RWPE1 (cell line): ENCODE data around the gene DDX19B.
"Not testable (repeated sequence)": the region's sequence is repeated elsewhere in the genome, so short reads cannot be mapped to it uniquely, and the experiment has no call there.

Source experiments
- CTCF ChIA-PET: fragments of 350-600 bp; sonication (Branson Sonifier 250); formaldehyde crosslinking; extraction: SDS; loops from one replicate; lab custom pipeline; 2021; lab: Yijun Ruan, JAX
- POLR2A ChIA-PET: fragments of 400-600 bp; formaldehyde crosslinking; extraction: SDS; loops from one replicate; lab custom pipeline; 2020; ENCODE audit warnings: antibody characterized with exemption; ENCODE audit not compliant: low non-redundant PET; lab: Yijun Ruan, JAX
- DNase-seq: peaks from one replicate; pipeline ENCODE4 v3.0.0; 2012; ENCODE audit warnings: low spot score
- H3K27ac ChIP-seq: fragments of 450-650 bp; 2 replicates; pipeline ENCODE4 v1.5.1; 2017
- CTCF ChIP-seq: fragments of 450-650 bp; conservative IDR thresholded peaks from 2 replicates; pipeline ENCODE4 v1.5.1; 2017; ENCODE audit warnings: low read depth, mild to moderate bottlenecking

Gene DDX19B

DNA sequence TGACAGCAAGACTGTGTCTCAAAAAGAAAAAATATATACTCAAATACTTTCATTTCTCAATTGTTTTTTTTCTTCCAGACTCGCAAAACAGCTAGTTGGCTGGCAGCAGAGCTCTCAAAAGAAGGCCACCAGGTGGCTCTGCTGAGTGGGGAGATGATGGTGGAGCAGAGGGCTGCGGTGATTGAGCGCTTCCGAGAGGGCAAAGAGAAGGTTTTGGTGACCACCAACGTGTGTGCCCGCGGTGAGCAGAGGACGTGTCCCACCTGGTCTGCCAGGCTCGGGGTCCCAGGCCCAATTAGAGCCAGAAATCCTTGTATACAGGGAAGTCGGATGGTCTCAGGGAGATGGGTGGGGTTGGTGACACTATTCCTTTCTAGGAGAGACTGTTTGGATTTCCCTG is 71.2 kb downstream of the DDX19B start:
- H3K27ac ChIP-seq, POLR2A ChIA-PET, DNase-seq: not testable (repeated sequence)
- TF ChIP-seq CTCF, result peak; percentile 68
- CTCF ChIA-PET, result interaction anchor here (0.6 to 0.8 kb wide), 3 partner anchors 10 to 114 kb away, joined by 3 read pairs; no protein-coding TSS in a partner anchor

- ChIA-PET CTCF (no interaction called here), POLR2A (no interaction called here)
- no peak for DNase-seq
- H3K27ac ChIP-seq, result no peak overlapping the region
- TF ChIP-seq CTCF, result no peak
These were observed 71.9 kb downstream of the DDX19B start for GRCh38 chr16:70370924-70371323.

DNA sequence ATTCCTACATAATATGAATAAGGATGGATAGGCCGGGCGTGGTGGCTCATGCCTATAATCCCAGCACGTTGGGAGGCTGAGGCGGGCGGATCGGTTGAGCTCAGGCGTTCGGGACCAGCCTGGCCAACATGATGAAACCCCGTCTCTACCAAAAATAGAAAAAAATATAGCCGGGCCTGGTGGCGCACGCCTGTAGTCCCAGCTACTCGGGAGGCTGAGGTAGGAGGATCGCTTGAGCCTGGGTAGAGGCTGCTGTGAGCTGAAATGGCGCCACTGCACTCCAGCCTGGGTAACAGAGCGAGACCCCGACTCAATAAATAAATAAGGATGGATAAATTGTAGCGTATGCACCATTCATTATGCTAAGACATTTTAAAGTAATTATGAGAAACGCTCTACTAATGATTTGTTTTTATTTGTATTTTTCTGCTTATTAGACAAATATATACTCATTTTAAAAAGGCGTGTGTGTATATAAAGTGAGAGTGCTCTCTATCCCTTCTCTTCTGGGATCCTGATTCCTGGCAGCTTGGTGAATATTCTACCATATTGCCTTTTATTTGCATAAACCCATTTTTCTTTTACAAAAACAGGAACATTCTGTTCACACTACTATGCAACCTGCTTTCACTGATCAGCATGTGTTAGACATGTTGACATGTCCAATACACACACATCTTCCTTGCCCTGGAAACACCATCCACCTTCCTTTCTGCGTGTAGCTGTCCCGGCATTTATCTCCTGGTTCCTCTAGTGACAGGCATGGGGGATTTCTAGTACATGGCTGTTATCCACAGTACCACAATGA is 74.1 kb downstream of the DDX19B start:
- TF ChIP-seq CTCF, result no peak
- no peak for DNase-seq
- POLR2A ChIA-PET, result interaction anchor here (1.1 kb wide), 1 partner anchor 8 kb away, joined by 3 read pairs; no protein-coding TSS in a partner anchor
- H3K27ac ChIP-seq, result peak overlapping the region; percentile 43
- CTCF ChIA-PET, result interaction anchor here (0.6 to 0.7 kb wide), 2 partner anchors 51 to 53 kb away, joined by 3 read pairs; no protein-coding TSS in a partner anchor

- CTCF ChIA-PET, result interaction anchor here (0.6 kb wide), 1 partner anchor 163 kb away, joined by 5 read pairs; no protein-coding TSS in a partner anchor
- TF ChIP-seq CTCF, result no peak
- POLR2A ChIA-PET, result no interaction called here
These were observed 75.2 kb downstream of the DDX19B start for GRCh38 chr16:70374213-70374612.

GRCh38 chr16:70375636-70376611 is 76.9 kb downstream of the DDX19B start:
- POLR2A ChIA-PET, result no interaction called here
- no peak for DNase-seq
- no peak for TF ChIP-seq CTCF
- H3K27ac ChIP-seq, result peak overlapping the region; percentile 46
- CTCF ChIA-PET, result interaction anchor here (0.7 kb wide), 2 partner anchors 105 to 113 kb away, joined by 3 to 7 read pairs; no protein-coding TSS in a partner anchor

More at GRCh38 chr16:70374213-70374612, 75.2 kb downstream of the DDX19B start:
- 0 out of 2 replicates have a peak overlapping the region, but pooled peaks have one; percentile 32 for H3K27ac ChIP-seq
- DNase-seq, result no peak

- TF ChIP-seq CTCF, result no peak
- H3K27ac ChIP-seq, result peak overlapping the region; percentile 15; the same call in 1 of the 2 replicates
- CTCF ChIA-PET, result interaction anchor here (0.7 to 1.0 kb wide), 2 partner anchors 29 to 31 kb away, joined by 3 to 4 read pairs; partner anchors contain the start of gene DDX19A
- no peak for DNase-seq
- POLR2A ChIA-PET, result no interaction called here
These were observed 78.8 kb downstream of the DDX19B start for GRCh38 chr16:70377782-70378181.
